Measurements from ENCODE around the gene GNG14.

DNA sequence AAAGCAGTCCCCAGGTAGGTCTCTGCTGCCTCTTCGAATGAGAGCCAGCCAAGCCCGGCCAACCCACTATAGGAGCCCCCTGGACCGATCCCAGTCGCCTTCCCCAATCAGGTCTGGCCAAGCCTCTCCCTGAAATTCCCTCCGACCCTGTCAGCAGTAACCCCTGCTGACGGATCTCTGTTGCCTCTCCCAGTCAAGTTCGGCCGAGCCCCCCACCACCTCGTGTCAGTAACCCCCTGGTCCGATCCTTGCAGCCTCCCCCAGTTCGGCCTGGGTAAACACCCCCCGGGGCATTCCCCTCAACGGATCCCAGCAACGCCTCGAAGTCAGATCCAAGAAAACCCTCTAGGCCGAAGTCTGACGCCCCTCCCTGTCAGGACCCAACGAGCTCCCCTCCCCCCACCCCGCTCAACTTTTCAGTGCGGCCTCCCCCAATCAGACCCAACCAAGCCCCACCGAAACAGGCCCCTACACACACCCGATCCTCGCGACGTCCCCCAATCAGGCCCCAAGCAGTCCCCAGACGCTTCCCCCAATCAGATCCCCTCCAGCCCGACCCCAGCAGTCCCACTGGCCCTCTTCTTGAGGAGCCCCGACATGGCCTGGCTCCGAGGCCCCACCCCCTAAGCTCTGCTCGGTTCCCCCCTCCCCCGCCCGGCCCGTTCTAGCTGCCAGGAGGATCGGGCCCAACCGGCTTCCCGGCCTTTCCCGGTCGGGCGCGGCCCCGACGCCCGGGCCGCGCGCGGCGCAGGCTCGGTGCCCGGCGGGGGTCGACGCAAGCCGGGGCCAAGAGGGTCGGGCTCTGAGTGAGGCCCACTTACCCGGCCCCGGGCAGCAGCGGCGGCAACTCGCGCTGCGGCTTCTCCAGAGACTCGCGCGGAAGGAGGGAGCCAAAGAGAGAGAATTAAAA lies 34.1 kb downstream of the GNG14 start:
- TF ChIP-seq CTCF (IDR thresholded peaks at IDR 0.05; ENCODE audit: low read length): no peak
- no peak for TF ChIP-seq EZH2 (IDR thresholded peaks at IDR 0.05; ENCODE audit: borderline replicate concordance, low read length)

Measured in OCI-LY1 (cell line).